Fibroblast of lung (primary cell): ENCODE results near the gene SNAP29.

ENCODE experiments used
- EZH2 ChIP-seq: IDR thresholded peaks from 2 replicates; pipeline ENCODE4 v1.5.1; 2012; ENCODE audit warnings: low read length, control low read depth, mild to moderate bottlenecking; ENCODE audit errors: missing control alignments
- TF ChIP-seq, protein P1 (sequence below), 2 donors: IDR thresholded peaks in 1 of 2; conservative IDR thresholded peaks in 1 of 2; 1 replicate in 1 of 2; 2 replicates in 1 of 2; pipeline ENCODE4 v1.5.1; 2011 to 2012; ENCODE audit warnings: low read length in 2 of 2, control low read depth in 1 of 2, inconsistent platforms in 1 of 2, low read depth in 1 of 2, mild to moderate bottlenecking in 1 of 2

DNA sequence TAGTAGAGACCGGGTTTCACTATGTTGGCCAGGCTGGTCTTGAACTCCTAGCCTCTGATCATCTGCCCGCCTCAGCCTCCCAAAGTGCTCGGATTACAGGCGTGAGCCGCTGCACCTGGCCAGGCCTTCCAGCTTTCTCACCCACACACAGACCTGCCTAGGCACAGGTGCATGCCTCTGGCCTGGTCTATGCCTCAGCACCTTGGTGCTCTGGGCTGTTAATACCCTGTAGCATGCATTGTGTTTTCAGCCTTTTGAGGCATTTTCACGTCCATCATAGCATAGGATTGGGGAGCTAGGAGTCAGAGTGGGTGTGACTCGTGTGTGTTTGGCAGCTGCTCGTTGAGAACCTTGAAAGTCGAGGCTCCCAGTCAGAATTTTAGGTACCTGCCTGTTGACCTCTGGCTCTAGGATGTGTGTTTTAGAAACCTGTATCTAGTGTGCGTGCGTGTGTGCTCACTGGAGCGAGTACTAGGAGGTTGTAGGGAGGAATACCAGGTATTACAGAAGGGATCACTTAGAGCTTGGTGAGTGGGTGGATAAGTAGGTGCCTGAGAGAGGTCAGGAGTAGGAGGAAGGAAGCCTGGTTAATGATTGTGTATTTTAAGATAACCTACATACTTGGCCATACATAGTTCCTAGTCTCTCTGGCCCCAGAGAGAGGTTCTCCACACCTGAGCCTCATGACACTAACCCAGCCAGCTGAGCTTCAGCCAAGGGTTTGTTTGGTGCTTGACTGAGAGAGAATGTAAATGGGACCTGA, 78.4 kb downstream of the SNAP29 start:
- TF ChIP-seq, protein P1, sequence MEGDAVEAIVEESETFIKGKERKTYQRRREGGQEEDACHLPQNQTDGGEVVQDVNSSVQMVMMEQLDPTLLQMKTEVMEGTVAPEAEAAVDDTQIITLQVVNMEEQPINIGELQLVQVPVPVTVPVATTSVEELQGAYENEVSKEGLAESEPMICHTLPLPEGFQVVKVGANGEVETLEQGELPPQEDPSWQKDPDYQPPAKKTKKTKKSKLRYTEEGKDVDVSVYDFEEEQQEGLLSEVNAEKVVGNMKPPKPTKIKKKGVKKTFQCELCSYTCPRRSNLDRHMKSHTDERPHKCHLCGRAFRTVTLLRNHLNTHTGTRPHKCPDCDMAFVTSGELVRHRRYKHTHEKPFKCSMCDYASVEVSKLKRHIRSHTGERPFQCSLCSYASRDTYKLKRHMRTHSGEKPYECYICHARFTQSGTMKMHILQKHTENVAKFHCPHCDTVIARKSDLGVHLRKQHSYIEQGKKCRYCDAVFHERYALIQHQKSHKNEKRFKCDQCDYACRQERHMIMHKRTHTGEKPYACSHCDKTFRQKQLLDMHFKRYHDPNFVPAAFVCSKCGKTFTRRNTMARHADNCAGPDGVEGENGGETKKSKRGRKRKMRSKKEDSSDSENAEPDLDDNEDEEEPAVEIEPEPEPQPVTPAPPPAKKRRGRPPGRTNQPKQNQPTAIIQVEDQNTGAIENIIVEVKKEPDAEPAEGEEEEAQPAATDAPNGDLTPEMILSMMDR (conservative IDR thresholded peaks at IDR 0.05 in 1 of 2, IDR thresholded peaks at IDR 0.05 in 1 of 2; ENCODE audit: low read depth in 1 of 2, low read length in 2 of 2), result no peak
- TF ChIP-seq EZH2, result no peak
